HG03039 (cell line): ENCODE data around the gene RABIF.
A peak's percentile ranks its signal among the peaks of the same experiment; 100 is the strongest.

ENCODE experiments used
- ATAC-seq: cut with Tn5 transposase; IDR thresholded peaks from one replicate; pipeline ENCODE4 v1.9.1; 2021; ENCODE audit warnings: mild to moderate bottlenecking, moderate library complexity; ENCODE audit not compliant: unreplicated experiment

RABIF gene

GRCh38 chr1:202879128-202879527 lies 9.8 kb downstream of the RABIF start:
- ATAC-seq: no peak

GRCh38 chr1:202873026-202873425 lies 15.9 kb downstream of the RABIF start:
- ATAC-seq: no peak

GRCh38 chr1:202871367-202871766 lies 17.6 kb downstream of the RABIF start:
- ATAC-seq: no peak

GRCh38 chr1:202862679-202863560 lies 26.0 kb downstream of the RABIF start:
- ATAC-seq: no peak

- ATAC-seq: peak; percentile 89
Observed at GRCh38 chr1:202861420-202862132, 27.4 kb downstream of the RABIF start.

- ATAC-seq: peak; percentile 24
Observed at GRCh38 chr1:202860744-202861419, 28.1 kb downstream of the RABIF start.

GRCh38 chr1:202858789-202859414 lies 30.0 kb downstream of the RABIF start:
- ATAC-seq: no peak

- no peak for ATAC-seq
Observed at GRCh38 chr1:202858331-202858730, 30.6 kb downstream of the RABIF start.

- no peak for ATAC-seq
Observed at GRCh38 chr1:202857136-202857610, 31.8 kb downstream of the RABIF start.

GRCh38 chr1:202856014-202856413 lies 32.9 kb downstream of the RABIF start:
- no peak for ATAC-seq

- ATAC-seq: no peak
Observed at GRCh38 chr1:202854787-202855186, 34.2 kb downstream of the RABIF start.

- no peak for ATAC-seq
Observed at GRCh38 chr1:202852163-202852904, 36.6 kb downstream of the RABIF start.

GRCh38 chr1:202850593-202851362 lies 38.2 kb downstream of the RABIF start:
- no peak for ATAC-seq

- ATAC-seq: peak; percentile 70
Observed at GRCh38 chr1:202848191-202848542, 40.8 kb downstream of the RABIF start.

GRCh38 chr1:202844935-202845334 lies 44.0 kb downstream of the RABIF start:
- ATAC-seq: no peak

GRCh38 chr1:202844259-202844658 lies 44.7 kb downstream of the RABIF start:
- ATAC-seq: no peak

GRCh38 chr1:202843081-202843480 lies 45.9 kb downstream of the RABIF start:
- ATAC-seq: no peak

GRCh38 chr1:202837746-202838262 lies 51.1 kb downstream of the RABIF start:
- no peak for ATAC-seq

GRCh38 chr1:202836623-202837403 lies 52.1 kb downstream of the RABIF start:
- no peak for ATAC-seq
